Activated CD4-positive, alpha-beta memory T cell treated with anti-CD3 and anti-CD28 coated beads, Interleukin-2, amount 10 ng/mL, durations not matched to agents 7 days and 5 days (primary cell): ENCODE data around the gene AWAT2. TPM values are rescaled to one million over a fixed set of nuclear protein-coding genes. Genes with fewer than 3 reads are reported as not detected.

Experiments
- CTCF ChIA-PET: fragments of 350-600 bp; sonication (Branson Sonifier 250); formaldehyde crosslinking; loops from one replicate; lab custom pipeline; 2021; ENCODE audit warnings: antibody characterized with exemption, inconsistent platforms; lab: Charles Lee
- POLR2A ChIA-PET: fragments of 350-600 bp; sonication (Branson Sonifier 250); formaldehyde crosslinking; loops from one replicate; lab custom pipeline; 2021; ENCODE audit warnings: antibody characterized with exemption; lab: Charles Lee
- DNase-seq: peaks from one replicate; pipeline ENCODE4 v3.0.0-alpha.2; 2020
- H3K27ac Mint-ChIP-seq: one replicate; pipeline ENCODE4 v1.8.0; 2021; ENCODE audit warnings: mild to moderate bottlenecking, mixed read lengths
- H3K27me3 Mint-ChIP-seq: one replicate; pipeline ENCODE4 v1.8.0; 2021; ENCODE audit warnings: mixed read lengths
- H3K36me3 Mint-ChIP-seq: one replicate; pipeline ENCODE4 v1.8.0; 2021; ENCODE audit warnings: low read depth, mixed read lengths
- H3K4me1 Mint-ChIP-seq: one replicate; pipeline ENCODE4 v1.8.0; 2021; ENCODE audit warnings: mixed read lengths
- H3K4me3 Mint-ChIP-seq: one replicate; pipeline ENCODE4 v1.8.0; 2021; ENCODE audit warnings: mild to moderate bottlenecking, mixed read lengths
- H3K9me3 Mint-ChIP-seq: one replicate; pipeline ENCODE4 v1.8.0; 2021; ENCODE audit warnings: mixed read lengths
- total RNA-seq, 2 experiments: library from RNA; stranded (reverse); gene quantifications; one replicate each; pipeline ENCODE4 v1.2.3, GENCODE V29; 2021

AWAT2 gene
- total RNA-seq, 2 experiments from 2014 or later: not detected

GRCh38 chrX:70054391-70054790 lies 4.7 kb upstream of the AWAT2 start:
- Mint-ChIP-seq H3K27me3 (peaks cover 3% of the 10 kb centered on the region), H3K27ac (no peak overlapping the region), H3K4me1 (no peaks in the 10 kb centered on the region), H3K4me3 (no peak overlapping the region), H3K36me3 (no peaks in the 10 kb centered on the region), H3K9me3 (no peaks in the 10 kb centered on the region)
- ChIA-PET CTCF (no interaction called here), POLR2A (no interaction called here)
- no peak for DNase-seq

GRCh38 chrX:70052895-70053615 lies 3.3 kb upstream of the AWAT2 start:
- Mint-ChIP-seq H3K9me3 (no peaks in the 10 kb centered on the region), H3K27ac (no peak overlapping the region), H3K4me3 (no peak overlapping the region), H3K27me3 (peaks cover 2% of the 10 kb centered on the region), H3K4me1 (no peaks in the 10 kb centered on the region), H3K36me3 (no peaks in the 10 kb centered on the region)
- CTCF ChIA-PET: no interaction called here
- DNase-seq: no peak
- POLR2A ChIA-PET: no interaction called here

DNA sequence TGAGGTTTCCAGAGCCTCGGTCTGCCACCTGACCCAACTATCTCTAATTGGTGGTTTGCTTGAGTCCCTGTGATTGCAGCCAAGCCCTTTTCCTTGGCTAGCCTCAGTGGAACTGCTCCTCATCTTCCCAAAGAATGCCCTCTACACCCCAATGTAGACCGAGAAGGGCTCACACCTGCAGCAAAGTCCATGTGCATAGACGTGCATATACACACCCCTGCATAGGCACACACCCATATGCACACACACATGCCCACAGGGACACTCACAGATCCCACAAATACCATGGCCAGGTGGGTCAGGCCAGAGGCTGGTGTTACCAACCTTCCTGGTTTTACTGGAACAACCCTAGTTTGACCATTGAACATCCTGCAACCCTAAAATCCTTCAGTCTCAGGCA lies 332 bp downstream of the AWAT2 start:
- ChIA-PET POLR2A (no interaction called here), CTCF (no interaction called here)
- Mint-ChIP-seq H3K4me1 (no peaks in the 10 kb centered on the region), H3K27me3 (peaks cover 4% of the 10 kb centered on the region), H3K9me3 (no peaks in the 10 kb centered on the region), H3K27ac (no peak overlapping the region), H3K36me3 (no peaks in the 10 kb centered on the region), H3K4me3 (no peak overlapping the region)
- no peak for DNase-seq

- H3K9me3 Mint-ChIP-seq: no peaks in the 10 kb centered on the region
- H3K27me3 Mint-ChIP-seq: peaks cover 4% of the 10 kb centered on the region
- ChIA-PET CTCF (no interaction called here), POLR2A (no interaction called here)
- no peak overlapping the region for H3K27ac Mint-ChIP-seq
- H3K4me3 Mint-ChIP-seq: no peak overlapping the region
- H3K36me3 Mint-ChIP-seq: no peaks in the 10 kb centered on the region
- DNase-seq: no peak
- H3K4me1 Mint-ChIP-seq: no peaks in the 10 kb centered on the region
Measured at GRCh38 chrX:70046978-70047377, 2.8 kb downstream of the AWAT2 start.

- ChIA-PET POLR2A (no interaction called here), CTCF (no interaction called here)
- Mint-ChIP-seq H3K4me1 (no peaks in the 10 kb centered on the region), H3K4me3 (no peak overlapping the region), H3K36me3 (no peaks in the 10 kb centered on the region), H3K27ac (no peak overlapping the region), H3K9me3 (no peaks in the 10 kb centered on the region), H3K27me3 (peaks cover 4% of the 10 kb centered on the region)
- DNase-seq: no peak
Measured at GRCh38 chrX:70044541-70045245, 5.0 kb downstream of the AWAT2 start.

DNA sequence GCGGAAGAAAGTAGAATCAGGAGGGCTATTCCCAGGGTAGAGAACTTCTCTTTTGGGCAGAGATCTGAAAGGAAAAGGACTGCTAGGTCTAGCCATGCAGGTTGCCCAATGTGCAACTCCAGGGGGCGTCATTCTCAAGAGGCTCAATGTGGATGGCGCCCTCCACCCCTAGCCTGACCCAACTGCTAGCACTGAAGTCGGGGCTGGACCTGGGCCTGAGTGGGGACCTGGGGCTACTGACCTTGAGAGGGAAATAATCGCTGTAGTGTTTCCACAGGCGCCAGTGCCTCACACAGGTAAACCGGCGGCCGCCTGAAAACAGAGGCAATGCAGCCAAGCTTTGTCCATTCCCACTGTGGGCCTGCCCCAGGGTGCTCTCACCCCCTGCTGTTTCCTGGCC lies 6.1 kb downstream of the AWAT2 start:
- H3K36me3 Mint-ChIP-seq: no peaks in the 10 kb centered on the region
- H3K9me3 Mint-ChIP-seq: no peaks in the 10 kb centered on the region
- CTCF ChIA-PET: no interaction called here
- H3K4me3 Mint-ChIP-seq: no peak overlapping the region
- H3K4me1 Mint-ChIP-seq: no peaks in the 10 kb centered on the region
- DNase-seq: no peak
- H3K27me3 Mint-ChIP-seq: peaks cover 4% of the 10 kb centered on the region
- POLR2A ChIA-PET: no interaction called here
- no peak overlapping the region for H3K27ac Mint-ChIP-seq

GRCh38 chrX:70042399-70043371 lies 7.1 kb downstream of the AWAT2 start:
- H3K4me3 Mint-ChIP-seq: no peak overlapping the region
- no peaks in the 10 kb centered on the region for H3K4me1 Mint-ChIP-seq
- no peak for DNase-seq
- no peak overlapping the region for H3K27ac Mint-ChIP-seq
- ChIA-PET CTCF (interaction anchor here (1.3 kb wide), 1 partner anchor 12 kb away, joined by 3 read pairs; no protein-coding TSS in a partner anchor), POLR2A (no interaction called here)
- peaks cover 4% of the 10 kb centered on the region for H3K27me3 Mint-ChIP-seq
- H3K36me3 Mint-ChIP-seq: no peaks in the 10 kb centered on the region
- H3K9me3 Mint-ChIP-seq: no peaks in the 10 kb centered on the region

GRCh38 chrX:70041993-70042392 lies 7.7 kb downstream of the AWAT2 start:
- POLR2A ChIA-PET: no interaction called here

DNA sequence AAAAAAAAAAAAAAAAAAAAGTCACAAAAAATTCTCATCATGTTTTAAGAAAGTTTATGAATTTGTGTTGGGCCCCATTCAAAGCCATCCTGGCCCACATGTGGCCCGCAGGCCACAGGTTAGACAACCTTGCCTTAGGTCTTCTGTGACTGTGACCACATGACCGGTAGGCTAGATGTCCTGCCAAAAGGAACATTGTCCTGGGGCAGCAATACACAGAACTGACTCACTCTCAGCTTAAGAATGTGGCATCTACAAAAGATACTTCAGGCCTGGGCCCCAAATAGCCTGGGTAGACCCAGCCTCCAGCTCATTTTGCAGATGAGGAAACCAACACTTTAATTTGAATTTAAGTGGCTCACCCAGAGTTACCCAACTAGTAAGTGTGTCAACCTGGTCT lies 10.0 kb downstream of the AWAT2 start:
- Mint-ChIP-seq H3K9me3 (no peaks in the 10 kb centered on the region), H3K36me3 (no peaks in the 10 kb centered on the region), H3K27me3 (peaks cover under 1% of the 10 kb centered on the region), H3K27ac (no peak overlapping the region), H3K4me1 (no peaks in the 10 kb centered on the region), H3K4me3 (no peak overlapping the region)
- POLR2A ChIA-PET: no interaction called here
- no peak for DNase-seq
- CTCF ChIA-PET: interaction anchor here (3.8 kb wide), 1 partner anchor 9 kb away, joined by 18 read pairs; no protein-coding TSS in a partner anchor

More at GRCh38 chrX:70041993-70042392, 7.7 kb downstream of the AWAT2 start:
- no peak for DNase-seq
- Mint-ChIP-seq H3K27me3 (peaks cover 4% of the 10 kb centered on the region), H3K9me3 (no peaks in the 10 kb centered on the region), H3K4me3 (no peak overlapping the region), H3K4me1 (no peaks in the 10 kb centered on the region), H3K27ac (no peak overlapping the region), H3K36me3 (no peaks in the 10 kb centered on the region)
- CTCF ChIA-PET: interaction anchor here (1.3 to 3.8 kb wide), 2 partner anchors 11 kb away, joined by 3 to 18 read pairs; no protein-coding TSS in a partner anchor

DNA sequence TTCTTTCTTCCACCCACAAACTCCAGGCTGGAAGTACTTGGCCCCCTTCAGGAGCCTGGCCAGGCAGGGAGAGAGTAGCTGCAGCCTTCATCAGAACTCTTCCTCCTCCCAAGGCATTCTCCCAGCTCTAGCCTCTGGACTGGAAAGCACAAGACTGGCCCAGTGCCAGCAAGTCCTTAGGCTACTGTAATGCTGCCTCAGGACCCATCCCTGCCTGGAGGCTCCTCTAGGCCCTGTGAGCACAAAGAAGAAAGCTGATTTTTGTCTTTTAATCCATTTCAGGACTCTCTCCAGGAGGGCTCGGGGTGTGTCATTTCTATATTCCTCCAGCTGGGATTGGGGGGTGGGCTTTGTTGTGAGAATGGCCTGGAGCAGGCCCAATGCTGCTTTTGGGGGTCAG lies 10.8 kb downstream of the AWAT2 start:
- ChIA-PET CTCF (interaction anchor here (3.8 kb wide), 1 partner anchor 8 kb away, joined by 18 read pairs; no protein-coding TSS in a partner anchor), POLR2A (no interaction called here)
- no peak for DNase-seq
- no peaks in the 10 kb centered on the region for H3K9me3 Mint-ChIP-seq
- no peak overlapping the region for H3K27ac Mint-ChIP-seq
- no peaks in the 10 kb centered on the region for H3K27me3 Mint-ChIP-seq
- H3K36me3 Mint-ChIP-seq: no peaks in the 10 kb centered on the region
- no peak overlapping the region for H3K4me3 Mint-ChIP-seq
- no peaks in the 10 kb centered on the region for H3K4me1 Mint-ChIP-seq

- Mint-ChIP-seq H3K27ac (no peak overlapping the region), H3K27me3 (no peaks in the 10 kb centered on the region), H3K36me3 (no peaks in the 10 kb centered on the region), H3K4me3 (no peak overlapping the region), H3K4me1 (no peaks in the 10 kb centered on the region), H3K9me3 (no peaks in the 10 kb centered on the region)
- ChIA-PET CTCF (interaction anchor here (3.8 kb wide), 1 partner anchor 8 kb away, joined by 18 read pairs; no protein-coding TSS in a partner anchor), POLR2A (no interaction called here)
- no peak for DNase-seq
Measured at GRCh38 chrX:70038515-70038914, 11.2 kb downstream of the AWAT2 start.

DNA sequence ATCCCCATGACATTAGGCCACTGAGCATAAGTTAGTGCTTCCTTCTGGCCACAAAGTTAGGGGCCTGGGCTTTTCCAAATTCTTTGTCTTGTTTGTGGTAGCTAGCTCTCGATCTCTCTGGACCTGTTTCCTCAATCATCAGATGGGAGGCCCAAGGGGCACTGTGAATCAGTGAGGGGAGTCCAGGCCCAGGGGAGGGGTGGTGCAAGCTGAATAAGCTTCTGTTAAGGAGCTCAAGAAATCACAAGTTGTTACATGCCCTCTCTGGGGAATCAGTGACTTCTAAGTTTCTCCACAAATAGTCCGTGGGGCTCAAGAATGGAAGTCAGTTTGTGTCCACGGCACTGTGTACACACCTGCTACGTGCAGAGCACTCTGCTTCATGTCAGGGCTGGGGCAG lies 15.1 kb downstream of the AWAT2 start:
- no peak for DNase-seq
- ChIA-PET POLR2A (no interaction called here), CTCF (interaction anchor here (1.3 kb wide), 1 partner anchor 63 kb away, joined by 3 read pairs; no protein-coding TSS in a partner anchor)
- H3K27ac Mint-ChIP-seq: no peak overlapping the region
- H3K4me1 Mint-ChIP-seq: peaks cover 19% of the 10 kb centered on the region
- H3K36me3 Mint-ChIP-seq: no peaks in the 10 kb centered on the region
- no peaks in the 10 kb centered on the region for H3K9me3 Mint-ChIP-seq
- no peak overlapping the region for H3K4me3 Mint-ChIP-seq
- H3K27me3 Mint-ChIP-seq: no peaks in the 10 kb centered on the region
